NCI-H1048 (cell line): ENCODE results near the gene ERFL.
"Not testable (repeated sequence)": the region's sequence is repeated elsewhere in the genome, so short reads cannot be mapped to it uniquely, and the experiment has no call there.

Source experiments
- DNase-seq: peaks from one replicate; lab custom pipeline; 2025; lab: John Stamatoyannopoulos, UW

The ERFL gene

GRCh38 chr19:41877916-41878905, 50.0 kb downstream of the ERFL start:
- DNase-seq = no peak

- DNase-seq = no peak
Observed at GRCh38 chr19:41876847-41877832, 51.1 kb downstream of the ERFL start, which contains the start of gene CD79A. Gene CD79A (plus strand): TSS chr19:41877279. CDS start chr19:41877305, 26 bp downstream.

GRCh38 chr19:41875973-41876372, 52.3 kb downstream of the ERFL start:
- not testable (repeated sequence) for DNase-seq

GRCh38 chr19:41872775-41873647, 55.2 kb downstream of the ERFL start:
- DNase-seq = no peak

GRCh38 chr19:41872384-41872774, 55.9 kb downstream of the ERFL start:
- DNase-seq = no peak

GRCh38 chr19:41871573-41872383, 56.5 kb downstream of the ERFL start:
- no peak for DNase-seq

- DNase-seq = no peak
Observed at GRCh38 chr19:41870401-41870873, 57.8 kb downstream of the ERFL start.

GRCh38 chr19:41869374-41869955, 58.8 kb downstream of the ERFL start:
- no peak for DNase-seq

- DNase-seq = no peak
Observed at GRCh38 chr19:41868989-41869300, 59.3 kb downstream of the ERFL start.

- DNase-seq = no peak
Observed at GRCh38 chr19:41868120-41868988, 59.9 kb downstream of the ERFL start.

GRCh38 chr19:41866284-41866683, 62.0 kb downstream of the ERFL start:
- no peak for DNase-seq

- no peak for DNase-seq
Observed at GRCh38 chr19:41864374-41864773, 63.9 kb downstream of the ERFL start.

- DNase-seq = no peak
Observed at GRCh38 chr19:41863209-41863931, 64.9 kb downstream of the ERFL start.

- DNase-seq = no peak
Observed at GRCh38 chr19:41862445-41862986, 65.7 kb downstream of the ERFL start.

- DNase-seq = no peak
Observed at GRCh38 chr19:41861846-41862245, 66.4 kb downstream of the ERFL start.

GRCh38 chr19:41861116-41861768, 67.0 kb downstream of the ERFL start:
- DNase-seq = no peak

GRCh38 chr19:41860419-41861115, 67.7 kb downstream of the ERFL start:
- DNase-seq = no peak
